ENCODE results near the gene SQSTM1.

The SQSTM1 gene

DNA sequence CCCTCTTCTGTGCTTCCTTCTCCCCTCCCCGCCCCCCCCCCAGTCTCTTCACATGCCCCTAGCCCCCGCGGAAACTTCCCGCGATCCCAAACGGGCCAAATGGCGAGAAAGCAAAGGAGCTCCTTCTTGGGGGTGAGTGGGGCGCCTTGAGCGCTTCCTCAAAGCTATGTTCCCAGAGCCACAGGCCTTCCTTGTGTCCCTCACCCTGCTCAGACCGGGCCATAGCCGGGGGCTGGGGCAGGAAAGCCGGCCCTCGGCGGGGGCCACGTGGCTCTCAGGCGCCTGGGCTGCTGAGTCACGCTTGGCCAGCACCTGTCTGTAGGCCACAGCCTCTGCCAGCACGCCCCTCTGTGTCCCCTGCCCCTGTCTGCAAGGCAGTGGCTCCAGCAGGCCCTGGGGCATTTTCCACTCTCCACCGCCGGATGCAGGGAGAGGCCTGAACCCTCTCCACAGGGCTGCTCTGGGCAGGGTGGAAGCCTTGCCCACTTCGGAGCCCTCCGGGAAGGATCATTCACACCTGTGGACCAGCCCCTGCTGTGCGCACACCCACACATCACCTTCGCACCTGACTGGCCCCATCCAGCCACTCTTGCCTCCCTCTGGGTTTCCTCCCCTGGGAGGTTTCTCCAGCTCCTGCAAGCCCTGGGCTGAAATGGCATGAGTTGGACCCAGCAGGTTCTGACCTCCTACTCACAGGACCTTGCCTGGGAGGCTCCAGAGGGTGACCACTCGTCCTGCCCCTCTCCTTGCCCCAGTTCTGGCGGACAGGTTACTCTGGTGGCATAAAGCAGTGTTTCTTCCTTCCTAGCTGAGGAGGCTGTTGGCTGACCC, 1.2 kb upstream of the SQSTM1 start:
- H3K9me3 ChIP-seq (ENCODE audit: control insufficient read depth in 2 of 2, low read length in 2 of 2) = no peaks in the 10 kb centered on the region
- H3K9ac ChIP-seq (ENCODE audit: low read length in 2 of 2) = peak overlapping the region; percentile 78 to 95
- H3K4me1 ChIP-seq (ENCODE audit: control insufficient read depth, insufficient read depth, low read length) = peaks cover 72% of the 10 kb centered on the region
- no peaks in the 10 kb centered on the region for H3K27me3 ChIP-seq (ENCODE audit: control insufficient read depth in 1 of 2, insufficient read depth in 2 of 2, low read length in 2 of 2)
- H3K4me3 ChIP-seq (ENCODE audit: low read length in 2 of 2) = peak overlapping the region; percentile 89 to 93
- H3K27ac ChIP-seq (ENCODE audit: low read length) = peak overlapping the region; percentile 99
- H3K36me3 ChIP-seq (ENCODE audit: control insufficient read depth in 2 of 2, insufficient read depth in 2 of 2, low read length in 2 of 2) = peaks cover 15 to 17% of the 10 kb centered on the region in 2 donors

DNA sequence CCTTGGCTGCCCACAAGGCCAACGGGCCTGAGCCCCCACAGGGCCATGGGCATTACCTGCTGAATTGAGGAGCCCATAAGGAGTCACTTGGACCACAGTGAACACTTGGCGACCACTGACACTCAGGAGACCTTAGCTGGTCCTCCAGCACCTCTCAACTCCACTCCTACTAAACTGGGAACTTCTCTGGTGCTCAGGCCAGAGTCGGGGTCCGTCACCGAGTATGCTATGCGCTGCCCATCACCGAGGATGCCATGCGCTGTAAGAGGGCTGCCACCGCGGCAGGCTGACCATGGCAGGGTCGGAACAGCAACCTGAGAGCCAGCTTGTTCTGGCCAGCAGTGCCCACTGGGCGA, 600 bp upstream of the SQSTM1 start:
- H3K4me1 ChIP-seq (ENCODE audit: control insufficient read depth, insufficient read depth, low read length) = peaks cover 77% of the 10 kb centered on the region
- H3K9ac ChIP-seq (ENCODE audit: low read length in 2 of 2) = peak overlapping the region; percentile 78 to 95
- H3K36me3 ChIP-seq (ENCODE audit: control insufficient read depth in 2 of 2, insufficient read depth in 2 of 2, low read length in 2 of 2) = peaks cover 21 to 23% of the 10 kb centered on the region in 2 donors
- H3K9me3 ChIP-seq (ENCODE audit: control insufficient read depth in 2 of 2, low read length in 2 of 2) = no peaks in the 10 kb centered on the region
- peak overlapping the region; percentile 99 for H3K27ac ChIP-seq (ENCODE audit: low read length)
- no peaks in the 10 kb centered on the region for H3K27me3 ChIP-seq (ENCODE audit: control insufficient read depth in 1 of 2, insufficient read depth in 2 of 2, low read length in 2 of 2)
- H3K4me3 ChIP-seq (ENCODE audit: low read length in 2 of 2) = peak overlapping the region; percentile 89 to 93

DNA sequence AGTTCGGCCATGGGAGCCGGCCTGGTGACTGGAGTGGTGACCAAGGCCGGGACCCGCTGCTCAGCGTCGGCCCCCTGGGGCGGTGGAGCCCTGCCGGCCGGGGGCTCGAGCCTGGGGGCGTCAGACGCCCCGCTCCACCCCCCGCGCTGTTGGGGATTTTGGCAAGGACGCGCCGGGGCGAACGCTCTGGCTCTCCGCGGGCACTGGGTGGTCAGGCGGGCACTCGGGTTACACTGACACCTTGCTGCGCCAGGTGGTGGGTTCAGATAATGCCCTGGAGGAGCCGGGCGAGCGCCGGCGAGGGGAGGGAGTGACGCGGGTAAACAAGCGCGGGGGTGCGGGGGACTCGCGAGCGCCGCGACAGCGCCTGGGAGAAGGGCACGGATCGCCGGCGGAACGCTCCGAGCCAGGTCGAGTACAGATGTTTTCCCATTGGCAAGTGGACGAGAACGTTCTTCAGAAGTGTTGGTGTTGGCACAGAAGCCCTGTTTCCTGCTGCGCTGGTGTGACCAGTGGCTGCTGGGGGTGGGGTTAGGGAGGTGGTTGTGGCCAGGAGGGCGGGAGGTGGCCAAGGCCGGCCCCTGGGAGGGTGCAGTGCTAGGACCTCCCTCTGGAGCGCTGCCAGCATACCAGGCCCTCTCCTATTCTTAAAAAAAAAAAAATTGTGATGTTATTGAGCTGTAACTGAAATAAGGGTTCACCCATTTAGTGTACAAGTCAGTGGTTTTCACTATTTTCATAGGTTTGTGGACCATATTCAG, 773 bp downstream of the SQSTM1 start:
- peak overlapping the region; percentile 89 to 93 for H3K4me3 ChIP-seq (ENCODE audit: low read length in 2 of 2)

DNA sequence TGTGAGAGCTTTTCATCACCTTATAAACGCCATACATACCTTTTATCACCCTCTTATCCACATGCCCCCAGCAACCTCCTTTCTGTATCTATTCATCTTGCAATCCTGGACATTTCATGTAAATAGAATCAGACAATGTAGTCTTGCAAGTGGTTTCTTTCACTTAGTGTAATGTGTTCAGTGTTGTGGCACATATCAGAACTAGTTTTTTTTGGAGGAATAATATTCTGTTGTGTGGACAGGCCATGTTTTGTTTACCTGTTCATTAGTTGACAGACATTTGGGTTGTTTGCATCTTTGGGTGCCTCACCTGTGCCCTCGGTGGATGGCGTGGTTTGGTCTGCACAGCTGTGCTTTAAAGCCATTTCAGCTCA, 1.3 kb downstream of the SQSTM1 start:
- H3K4me1 ChIP-seq (ENCODE audit: control insufficient read depth, insufficient read depth, low read length) = peaks cover 79% of the 10 kb centered on the region
- H3K27me3 ChIP-seq (ENCODE audit: control insufficient read depth in 1 of 2, insufficient read depth in 2 of 2, low read length in 2 of 2) = no peaks in the 10 kb centered on the region
- peaks cover 35 to 37% of the 10 kb centered on the region in 2 donors for H3K36me3 ChIP-seq (ENCODE audit: control insufficient read depth in 2 of 2, insufficient read depth in 2 of 2, low read length in 2 of 2)
- H3K9me3 ChIP-seq (ENCODE audit: control insufficient read depth in 2 of 2, low read length in 2 of 2) = no peaks in the 10 kb centered on the region
- H3K4me3 ChIP-seq (ENCODE audit: low read length in 2 of 2) = peak overlapping the region; percentile 89 to 93
- H3K9ac ChIP-seq (ENCODE audit: low read length in 2 of 2) = peak overlapping the region; percentile 75 to 95
- H3K27ac ChIP-seq (ENCODE audit: low read length) = peak overlapping the region; percentile 31

More for the DNA sequence above, 773 bp downstream of the SQSTM1 start:
- Histone ChIP-seq H3K9me3 (ENCODE audit: control insufficient read depth in 2 of 2, low read length in 2 of 2) (no peaks in the 10 kb centered on the region), H3K4me1 (ENCODE audit: control insufficient read depth, insufficient read depth, low read length) (peaks cover 83% of the 10 kb centered on the region), H3K27me3 (ENCODE audit: control insufficient read depth in 1 of 2, insufficient read depth in 2 of 2, low read length in 2 of 2) (no peaks in the 10 kb centered on the region), H3K9ac (ENCODE audit: low read length in 2 of 2) (peak overlapping the region; percentile 95 to 96), H3K27ac (ENCODE audit: low read length) (peak overlapping the region; percentile 99), H3K36me3 (ENCODE audit: control insufficient read depth in 2 of 2, insufficient read depth in 2 of 2, low read length in 2 of 2) (peaks cover 31 to 34% of the 10 kb centered on the region in 2 donors)

DNA sequence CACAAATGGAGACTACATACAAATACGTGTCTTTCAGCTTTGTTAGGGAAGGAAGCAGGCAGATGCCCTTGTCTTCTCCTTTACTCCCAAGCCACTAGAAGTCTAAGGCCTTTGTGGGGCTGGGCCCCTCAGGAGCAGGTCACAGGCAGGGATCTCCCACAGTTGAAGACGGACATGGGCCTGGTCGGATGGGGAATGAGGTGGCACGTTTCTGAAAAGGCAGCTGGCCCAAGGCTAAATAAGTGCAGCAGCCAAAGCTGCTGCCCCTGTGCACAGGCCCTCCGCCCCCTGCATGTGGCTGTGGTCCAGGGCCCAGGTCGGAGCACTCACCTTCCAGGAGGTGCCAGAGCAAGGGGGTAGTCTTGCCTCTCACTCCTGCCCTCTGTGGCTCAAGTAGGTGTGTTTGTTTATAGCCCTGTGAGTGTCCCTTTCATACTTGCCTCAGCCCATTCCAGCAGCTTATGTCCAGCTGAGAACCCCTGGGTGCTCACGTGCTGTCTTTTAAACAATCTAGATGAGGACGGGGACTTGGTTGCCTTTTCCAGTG, 1.8 kb downstream of the SQSTM1 start:
- Histone ChIP-seq H3K9me3 (ENCODE audit: control insufficient read depth in 2 of 2, low read length in 2 of 2) (no peaks in the 10 kb centered on the region), H3K9ac (ENCODE audit: low read length in 2 of 2) (peak overlapping the region; percentile 60 to 95), H3K4me1 (ENCODE audit: control insufficient read depth, insufficient read depth, low read length) (peaks cover 77% of the 10 kb centered on the region), H3K27me3 (ENCODE audit: control insufficient read depth in 1 of 2, insufficient read depth in 2 of 2, low read length in 2 of 2) (no peaks in the 10 kb centered on the region), H3K36me3 (ENCODE audit: control insufficient read depth in 2 of 2, insufficient read depth in 2 of 2, low read length in 2 of 2) (peaks cover 38 to 39% of the 10 kb centered on the region in 2 donors), H3K27ac (ENCODE audit: low read length) (peak overlapping the region; percentile 31), H3K4me3 (ENCODE audit: low read length in 2 of 2) (peak overlapping the region; percentile 89 to 93)

DNA sequence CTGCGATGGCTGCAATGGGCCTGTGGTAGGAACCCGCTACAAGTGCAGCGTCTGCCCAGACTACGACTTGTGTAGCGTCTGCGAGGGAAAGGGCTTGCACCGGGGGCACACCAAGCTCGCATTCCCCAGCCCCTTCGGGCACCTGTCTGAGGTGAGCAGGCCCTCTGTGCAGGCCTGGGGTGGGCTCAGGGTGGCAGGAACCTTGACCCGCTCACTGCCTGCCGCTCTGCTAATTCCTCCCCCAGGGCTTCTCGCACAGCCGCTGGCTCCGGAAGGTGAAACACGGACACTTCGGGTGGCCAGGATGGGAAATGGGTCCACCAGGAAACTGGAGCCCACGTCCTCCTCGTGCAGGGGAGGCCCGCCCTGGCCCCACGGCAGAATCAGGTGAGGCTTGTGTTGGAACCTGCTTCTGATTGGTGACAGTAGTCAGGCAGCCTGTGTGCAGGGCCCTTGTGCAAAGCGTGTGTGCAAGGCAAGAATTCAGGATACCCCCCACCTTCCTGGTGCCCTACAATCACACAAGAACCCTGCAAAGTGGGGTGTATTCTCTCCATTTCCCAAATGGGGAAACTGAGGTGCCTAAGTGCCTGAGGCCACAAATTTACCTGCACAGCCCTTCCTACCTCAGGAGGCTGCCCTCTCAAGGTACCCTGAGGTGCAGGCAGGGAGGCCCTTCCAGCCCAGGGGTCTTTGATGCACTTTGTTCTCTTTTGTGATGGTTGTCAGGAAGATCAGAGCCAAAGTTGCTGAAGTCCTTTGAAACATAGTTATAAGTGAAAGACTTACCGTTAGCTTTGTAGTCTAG, 3.4 kb downstream of the SQSTM1 start:
- peaks cover 48 to 53% of the 10 kb centered on the region in 2 donors for H3K36me3 ChIP-seq (ENCODE audit: control insufficient read depth in 2 of 2, insufficient read depth in 2 of 2, low read length in 2 of 2)
- H3K4me3 ChIP-seq (ENCODE audit: low read length in 2 of 2) = peak overlapping the region in 1 of 2 donors; percentile 15
- peaks cover 68% of the 10 kb centered on the region for H3K4me1 ChIP-seq (ENCODE audit: control insufficient read depth, insufficient read depth, low read length)
- H3K9ac ChIP-seq (ENCODE audit: low read length in 2 of 2) = no peak overlapping the region
- H3K27ac ChIP-seq (ENCODE audit: low read length) = no peak overlapping the region
- H3K27me3 ChIP-seq (ENCODE audit: control insufficient read depth in 1 of 2, insufficient read depth in 2 of 2, low read length in 2 of 2) = no peaks in the 10 kb centered on the region
- no peaks in the 10 kb centered on the region for H3K9me3 ChIP-seq (ENCODE audit: control insufficient read depth in 2 of 2, low read length in 2 of 2)

DNA sequence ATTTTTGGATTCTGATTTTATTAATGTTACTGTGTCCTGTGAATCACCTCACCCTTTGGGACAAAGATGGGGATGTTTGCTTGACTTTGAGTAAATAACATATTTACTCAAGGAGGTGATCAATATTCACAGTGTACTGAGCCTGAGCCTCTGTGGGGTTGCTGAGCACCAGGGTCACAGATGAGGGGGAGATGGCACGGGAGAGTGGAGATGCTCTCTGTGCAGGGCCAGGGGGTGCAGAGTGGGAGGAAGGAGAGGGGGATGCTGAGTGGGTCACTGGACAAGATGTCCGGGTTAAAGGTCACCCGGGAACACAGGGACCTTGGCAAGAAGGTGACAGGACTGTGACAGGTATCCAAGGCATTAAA, 4.0 kb downstream of the SQSTM1 start:
- Histone ChIP-seq H3K27ac (ENCODE audit: low read length) (no peak overlapping the region), H3K36me3 (ENCODE audit: control insufficient read depth in 2 of 2, insufficient read depth in 2 of 2, low read length in 2 of 2) (peaks cover 54 to 58% of the 10 kb centered on the region in 2 donors), H3K9me3 (ENCODE audit: control insufficient read depth in 2 of 2, low read length in 2 of 2) (no peaks in the 10 kb centered on the region), H3K9ac (ENCODE audit: low read length in 2 of 2) (no peak overlapping the region), H3K4me1 (ENCODE audit: control insufficient read depth, insufficient read depth, low read length) (peaks cover 62% of the 10 kb centered on the region), H3K27me3 (ENCODE audit: control insufficient read depth in 1 of 2, insufficient read depth in 2 of 2, low read length in 2 of 2) (no peaks in the 10 kb centered on the region), H3K4me3 (ENCODE audit: low read length in 2 of 2) (no peak overlapping the region)

DNA sequence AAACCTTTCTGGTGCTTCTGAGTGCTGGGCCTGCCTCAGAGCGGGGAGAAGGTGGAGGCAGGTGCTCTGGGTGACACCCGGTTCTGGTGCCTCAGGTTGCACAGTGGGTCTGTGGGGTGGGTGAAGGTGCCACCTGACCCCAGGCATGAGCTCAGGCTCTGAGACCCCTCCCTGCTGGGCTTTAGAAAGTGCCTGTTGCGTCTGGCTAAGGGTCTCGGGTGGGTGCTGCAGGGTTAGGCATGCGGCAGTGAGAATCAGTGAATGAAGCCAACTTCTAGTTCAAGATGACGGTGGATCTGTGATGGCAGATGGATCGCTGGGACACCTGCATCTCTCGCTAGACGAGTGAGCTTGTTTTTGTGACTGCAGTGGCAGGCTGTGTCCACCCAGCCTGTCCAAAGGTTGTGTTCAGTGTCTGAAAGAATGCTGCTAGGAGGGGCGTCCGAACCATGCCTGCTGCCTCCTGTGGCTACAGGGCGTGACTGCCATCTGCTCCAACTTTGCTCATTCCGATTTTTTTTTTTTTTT, 5.0 kb downstream of the SQSTM1 start:
- Histone ChIP-seq H3K27me3 (ENCODE audit: control insufficient read depth in 1 of 2, insufficient read depth in 2 of 2, low read length in 2 of 2) (no peaks in the 10 kb centered on the region), H3K9ac (ENCODE audit: low read length in 2 of 2) (no peak overlapping the region), H3K36me3 (ENCODE audit: control insufficient read depth in 2 of 2, insufficient read depth in 2 of 2, low read length in 2 of 2) (peaks cover 62 to 64% of the 10 kb centered on the region in 2 donors), H3K4me1 (ENCODE audit: control insufficient read depth, insufficient read depth, low read length) (peaks cover 53% of the 10 kb centered on the region), H3K27ac (ENCODE audit: low read length) (no peak overlapping the region), H3K4me3 (ENCODE audit: low read length in 2 of 2) (no peak overlapping the region), H3K9me3 (ENCODE audit: control insufficient read depth in 2 of 2, low read length in 2 of 2) (no peaks in the 10 kb centered on the region)

DNA sequence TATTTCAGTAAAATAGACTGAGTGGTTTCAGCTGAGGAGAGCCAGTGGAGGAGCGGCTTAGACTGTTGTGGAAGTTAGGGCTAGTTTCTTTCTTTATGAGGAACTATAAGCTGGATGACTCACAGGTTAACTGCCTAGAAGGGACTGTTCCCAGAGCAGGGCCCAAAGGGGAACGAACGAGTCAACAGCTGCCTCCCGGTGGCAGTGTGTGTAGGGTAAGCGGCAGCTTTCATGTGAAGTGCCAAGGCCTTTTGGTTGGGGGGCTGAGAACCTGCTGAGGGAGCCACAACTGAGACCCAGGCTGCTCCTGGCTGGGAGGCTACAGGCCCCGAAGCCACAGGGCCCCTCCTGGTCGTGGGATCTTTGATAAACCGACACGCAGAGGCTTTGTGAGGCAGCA, 7.0 kb downstream of the SQSTM1 start:
- Histone ChIP-seq H3K9ac (ENCODE audit: low read length in 2 of 2) (no peak overlapping the region), H3K27ac (ENCODE audit: low read length) (no peak overlapping the region), H3K4me1 (ENCODE audit: control insufficient read depth, insufficient read depth, low read length) (peaks cover 41% of the 10 kb centered on the region)

More for the DNA sequence above, 7.0 kb downstream of the SQSTM1 start:
- H3K36me3 ChIP-seq (ENCODE audit: control insufficient read depth in 2 of 2, insufficient read depth in 2 of 2, low read length in 2 of 2) = peaks cover 76 to 80% of the 10 kb centered on the region in 2 donors
- no peaks in the 10 kb centered on the region for H3K9me3 ChIP-seq (ENCODE audit: control insufficient read depth in 2 of 2, low read length in 2 of 2)
- H3K4me3 ChIP-seq (ENCODE audit: low read length in 2 of 2) = no peak overlapping the region
- no peaks in the 10 kb centered on the region for H3K27me3 ChIP-seq (ENCODE audit: control insufficient read depth in 1 of 2, insufficient read depth in 2 of 2, low read length in 2 of 2)
